ENCODE measurements around the gene CDKN1A.

Gene CDKN1A

GRCh38 chr6:36730424-36731380 lies 52.2 kb downstream of the CDKN1A start:
- in situ Hi-C loops (cut with MboI; ENCODE audit: low sequenced_read_pairs) = no loop called here
- H3K4me1 ChIP-seq = peaks cover 2% of the 10 kb centered on the region; the same call in 1 of the 2 replicates
- DNase-seq (ENCODE audit: low spot score in 2 of 2) = no peak
- H3K9me3 ChIP-seq = no peaks in the 10 kb centered on the region
- H3K4me3 ChIP-seq = no peak overlapping the region
- H3K36me3 ChIP-seq (replicated peaks) = no peaks in the 10 kb centered on the region
- H3K27me3 ChIP-seq (ENCODE audit: low read depth) = no peaks in the 10 kb centered on the region

GRCh38 chr6:36731622-36732310 lies 53.3 kb downstream of the CDKN1A start:
- no peak for DNase-seq (ENCODE audit: low spot score in 2 of 2)
- Histone ChIP-seq H3K9me3 (no peaks in the 10 kb centered on the region), H3K27me3 (ENCODE audit: low read depth) (no peaks in the 10 kb centered on the region), H3K4me1 (peaks cover 2% of the 10 kb centered on the region; the same call in 1 of the 2 replicates), H3K36me3 (replicated peaks) (no peaks in the 10 kb centered on the region), H3K4me3 (no peak overlapping the region)
- in situ Hi-C loops (cut with MboI; ENCODE audit: low sequenced_read_pairs) = no loop called here

GRCh38 chr6:36733300-36733699 lies 54.8 kb downstream of the CDKN1A start:
- H3K27me3 ChIP-seq (ENCODE audit: low read depth) = no peaks in the 10 kb centered on the region
- H3K9me3 ChIP-seq = no peaks in the 10 kb centered on the region
- H3K4me3 ChIP-seq = no peak overlapping the region
- H3K36me3 ChIP-seq (replicated peaks) = no peaks in the 10 kb centered on the region
- in situ Hi-C loops (cut with MboI; ENCODE audit: low sequenced_read_pairs) = no loop called here
- peaks cover 2% of the 10 kb centered on the region; the same call in 1 of the 2 replicates for H3K4me1 ChIP-seq
- no peak for DNase-seq (ENCODE audit: low spot score in 2 of 2)

GRCh38 chr6:36734486-36735060 lies 56.1 kb downstream of the CDKN1A start:
- H3K27me3 ChIP-seq (ENCODE audit: low read depth) = no peaks in the 10 kb centered on the region

GRCh38 chr6:36735110-36736071 lies 56.9 kb downstream of the CDKN1A start:
- DNase-seq (ENCODE audit: low spot score in 2 of 2) = no peak
- no peaks in the 10 kb centered on the region for H3K9me3 ChIP-seq
- H3K27me3 ChIP-seq (ENCODE audit: low read depth) = no peaks in the 10 kb centered on the region
- H3K4me1 ChIP-seq = no peaks in the 10 kb centered on the region
- H3K36me3 ChIP-seq (replicated peaks) = no peaks in the 10 kb centered on the region
- in situ Hi-C loops (cut with MboI; ENCODE audit: low sequenced_read_pairs) = no loop called here
- no peak overlapping the region for H3K4me3 ChIP-seq

More at GRCh38 chr6:36734486-36735060, 56.1 kb downstream of the CDKN1A start:
- no peaks in the 10 kb centered on the region for H3K9me3 ChIP-seq
- DNase-seq (ENCODE audit: low spot score in 2 of 2) = no peak
- no peaks in the 10 kb centered on the region for H3K4me1 ChIP-seq
- in situ Hi-C loops (cut with MboI; ENCODE audit: low sequenced_read_pairs) = no loop called here
- no peak overlapping the region for H3K4me3 ChIP-seq
- no peaks in the 10 kb centered on the region for H3K36me3 ChIP-seq (replicated peaks)
